Limb (tissue), 2 donors: ENCODE results near the gene ROBO2.
A peak's percentile ranks its signal among the peaks of the same experiment; 100 is the strongest.

Source experiments
- DNase-seq, 2 donors: peaks; one replicate each; pipeline ENCODE4 v3.0.0-alpha.2; 2016; ENCODE audit errors: extremely low spot score in 2 of 2

The ROBO2 gene

DNA sequence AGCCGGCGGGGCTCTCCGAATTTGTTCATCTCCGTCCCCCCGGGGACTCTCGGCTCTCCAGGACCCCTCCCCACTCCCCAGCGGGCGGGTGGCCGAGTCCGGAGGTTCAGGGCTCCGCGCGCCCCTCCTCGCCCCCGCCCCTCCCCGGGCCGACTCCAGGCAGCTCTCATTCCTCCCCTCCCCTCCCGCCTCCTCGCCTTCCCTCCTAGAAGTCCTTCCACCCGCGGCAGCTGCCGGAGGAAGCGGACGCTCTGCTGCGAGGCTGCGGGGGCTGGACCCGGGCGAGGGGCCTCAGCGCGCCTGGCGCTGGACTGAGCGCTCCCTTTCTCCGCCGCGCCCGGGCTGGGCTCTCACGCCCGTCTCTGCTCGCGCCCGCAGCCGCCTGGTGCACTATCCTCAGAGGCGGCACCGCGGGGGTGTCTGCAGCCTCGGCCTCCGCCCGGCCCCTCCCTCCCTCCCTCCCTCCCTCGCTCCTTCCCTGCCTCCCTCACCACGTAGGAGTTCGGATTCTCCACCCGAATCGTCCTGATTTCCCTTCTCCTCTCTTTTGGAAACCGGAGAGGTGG lies at the start of gene ROBO2:
Gene ROBO2 (plus strand): TSS at position 494 of the 566 bp plus-strand sequence. CDS start 687 bp downstream, outside the sequence.
- peak; percentile 71 to 87 for DNase-seq

DNA sequence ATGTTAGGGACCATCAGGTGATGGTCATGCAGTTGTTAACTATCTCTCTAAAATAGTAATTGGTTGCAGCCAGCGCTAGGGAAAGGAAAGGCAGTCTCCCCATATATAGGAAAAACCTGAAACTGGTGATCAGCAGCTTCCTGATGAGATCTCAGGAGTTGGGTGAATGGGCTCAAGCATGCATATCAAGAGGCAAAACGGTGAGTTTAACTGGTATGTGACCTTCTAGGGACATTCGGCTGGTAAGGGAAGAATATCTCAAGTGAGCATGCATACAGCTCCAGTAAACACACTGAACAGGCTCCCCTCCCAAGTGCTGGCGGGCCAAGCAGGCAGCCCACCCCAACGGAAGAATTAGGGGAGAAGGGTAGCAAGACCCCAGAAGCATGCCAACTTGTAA lies 49.3 kb upstream of the ROBO2 start:
- no peak for DNase-seq

DNA sequence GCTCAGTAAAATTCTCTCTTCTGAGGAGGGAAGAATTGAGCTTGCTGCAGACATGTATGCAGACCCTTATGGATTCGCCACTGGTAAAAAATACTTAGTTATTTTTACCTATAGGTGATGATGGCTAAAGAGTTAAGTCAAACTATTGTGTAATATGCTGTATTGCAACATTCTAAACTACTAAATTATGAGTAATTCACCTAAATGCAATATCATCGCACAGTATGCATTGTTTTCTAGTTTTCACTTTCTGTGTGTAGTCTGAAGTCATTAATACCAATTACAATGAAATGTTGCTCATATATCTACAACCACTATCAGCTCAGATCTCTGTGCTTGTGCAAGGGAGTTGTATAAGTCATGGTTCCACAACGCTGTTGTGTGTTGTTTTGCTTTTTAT lies 48.7 kb upstream of the ROBO2 start:
- no peak for DNase-seq

- DNase-seq: no peak
Measured at GRCh38 chr3:76997733-76998132, 42.2 kb upstream of the ROBO2 start.

- no peak for DNase-seq
Measured at GRCh38 chr3:76998555-76998954, 41.3 kb upstream of the ROBO2 start.

GRCh38 chr3:77001062-77001701 lies 38.7 kb upstream of the ROBO2 start:
- no peak for DNase-seq

- no peak for DNase-seq
Measured at GRCh38 chr3:77014226-77014625, 25.7 kb upstream of the ROBO2 start.

GRCh38 chr3:77025471-77025870 lies 14.4 kb upstream of the ROBO2 start:
- no peak for DNase-seq

DNA sequence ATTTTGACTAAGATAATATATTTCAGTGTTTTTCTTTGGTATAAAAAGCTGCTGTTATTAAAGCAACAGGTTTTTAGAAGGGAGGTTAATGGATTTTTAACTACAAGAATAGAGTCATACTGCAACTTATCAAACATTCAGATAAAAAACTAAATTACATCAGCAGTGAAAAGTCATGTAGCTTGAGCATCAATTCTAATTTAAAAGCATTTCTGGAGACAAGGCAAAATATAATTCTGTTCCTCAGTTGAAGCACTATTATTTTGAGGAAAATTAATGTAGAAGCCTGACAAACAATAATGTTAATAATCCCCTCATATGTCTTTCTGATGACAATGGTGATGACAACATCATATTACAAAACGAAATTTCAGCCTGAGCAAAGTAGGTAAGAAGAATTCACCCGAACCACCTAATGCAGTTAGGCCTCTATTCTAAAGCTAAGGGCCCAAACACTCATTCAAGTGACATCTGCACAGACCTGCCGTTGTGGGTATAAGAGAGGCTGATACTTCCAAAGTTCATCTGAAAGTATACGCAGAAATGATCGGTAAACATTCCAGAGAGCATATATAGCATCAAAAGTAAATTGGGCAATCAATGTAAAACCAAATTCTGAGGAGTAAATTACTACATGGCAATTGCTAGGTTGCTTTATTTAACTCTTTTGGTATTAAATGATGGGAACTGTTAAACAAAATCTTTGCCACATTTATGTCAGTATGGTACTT lies 12.8 kb upstream of the ROBO2 start:
- DNase-seq: no peak

- DNase-seq: no peak
Measured at GRCh38 chr3:77028005-77028404, 11.9 kb upstream of the ROBO2 start.

DNA sequence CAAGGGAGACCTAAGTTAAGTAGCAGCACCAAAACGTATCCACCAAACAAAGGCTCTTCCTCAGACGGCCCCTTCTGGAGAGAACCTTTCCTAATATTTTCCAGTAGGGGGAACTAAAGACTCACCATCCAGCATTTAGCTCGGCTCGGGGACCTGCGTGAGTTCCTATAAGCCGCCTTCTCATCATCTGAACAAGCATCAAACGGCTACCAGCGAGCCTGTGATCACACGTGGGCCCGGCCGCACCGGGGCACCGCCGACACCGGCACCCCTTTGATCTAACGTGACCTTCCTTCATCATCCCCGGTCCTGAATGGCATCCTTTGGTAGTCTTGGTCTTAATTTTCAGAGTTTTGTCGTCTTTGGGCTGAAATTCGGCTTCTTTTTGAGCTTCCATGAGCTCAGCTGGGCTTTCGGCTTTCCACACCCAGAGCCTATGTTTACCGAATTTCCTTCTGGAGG lies 1.4 kb upstream of the ROBO2 start:
- peak; percentile 84 to 95 for DNase-seq

DNA sequence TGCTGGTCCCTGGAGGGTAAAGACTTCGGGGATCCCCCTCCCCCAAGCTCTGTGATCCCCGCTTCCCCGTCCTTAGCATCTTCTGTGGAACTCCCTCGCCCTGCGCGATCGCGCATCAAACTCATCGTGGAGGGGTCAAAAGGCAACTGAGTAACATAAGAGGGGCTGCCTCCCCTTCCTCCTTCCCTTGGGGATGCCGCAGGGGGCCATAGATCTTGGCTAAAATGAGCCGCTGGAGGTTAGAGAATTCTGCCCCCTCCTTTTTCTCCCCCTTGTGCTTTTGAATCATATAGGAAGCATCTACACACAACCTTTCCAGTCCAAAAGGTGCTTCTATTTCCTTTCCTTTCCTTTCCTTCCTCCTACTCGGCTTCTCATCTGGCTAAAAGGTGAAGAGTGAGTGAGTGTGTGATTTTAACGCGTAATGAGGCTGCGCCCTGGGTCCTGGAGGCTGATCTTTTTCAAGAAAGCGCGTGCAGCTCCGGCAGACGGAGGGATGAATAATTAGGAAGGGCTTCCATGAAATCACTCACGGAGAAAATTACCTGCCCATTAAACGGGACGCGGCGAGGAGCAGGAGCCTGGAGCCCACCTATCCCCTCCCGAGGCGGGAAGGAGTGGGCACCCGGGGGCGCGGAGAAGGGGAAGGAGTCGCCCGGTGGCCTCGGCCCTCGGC lies 831 bp upstream of the ROBO2 start:
- peak in 1 of 2 donors; percentile 32 for DNase-seq

DNA sequence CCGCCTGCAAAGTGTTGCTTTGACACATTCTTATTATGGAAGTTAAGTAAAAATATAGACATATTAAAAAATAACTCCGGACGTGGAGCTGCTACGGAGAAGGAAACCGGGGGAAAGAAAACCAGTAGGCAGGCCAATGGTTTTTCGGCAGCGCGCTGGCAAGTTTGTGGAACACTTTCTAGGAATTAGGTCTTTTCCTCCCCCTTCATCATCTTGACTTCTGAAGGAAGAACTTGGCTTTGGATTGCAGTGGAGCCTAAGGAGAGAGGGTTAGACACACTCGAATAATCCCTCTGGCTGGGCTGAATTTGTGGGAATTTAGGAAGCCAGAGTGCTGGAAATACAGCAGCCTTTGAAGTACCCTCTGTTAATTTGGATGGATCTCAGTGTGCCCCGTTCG lies 317 bp downstream of the ROBO2 start:
- DNase-seq: no peak

DNA sequence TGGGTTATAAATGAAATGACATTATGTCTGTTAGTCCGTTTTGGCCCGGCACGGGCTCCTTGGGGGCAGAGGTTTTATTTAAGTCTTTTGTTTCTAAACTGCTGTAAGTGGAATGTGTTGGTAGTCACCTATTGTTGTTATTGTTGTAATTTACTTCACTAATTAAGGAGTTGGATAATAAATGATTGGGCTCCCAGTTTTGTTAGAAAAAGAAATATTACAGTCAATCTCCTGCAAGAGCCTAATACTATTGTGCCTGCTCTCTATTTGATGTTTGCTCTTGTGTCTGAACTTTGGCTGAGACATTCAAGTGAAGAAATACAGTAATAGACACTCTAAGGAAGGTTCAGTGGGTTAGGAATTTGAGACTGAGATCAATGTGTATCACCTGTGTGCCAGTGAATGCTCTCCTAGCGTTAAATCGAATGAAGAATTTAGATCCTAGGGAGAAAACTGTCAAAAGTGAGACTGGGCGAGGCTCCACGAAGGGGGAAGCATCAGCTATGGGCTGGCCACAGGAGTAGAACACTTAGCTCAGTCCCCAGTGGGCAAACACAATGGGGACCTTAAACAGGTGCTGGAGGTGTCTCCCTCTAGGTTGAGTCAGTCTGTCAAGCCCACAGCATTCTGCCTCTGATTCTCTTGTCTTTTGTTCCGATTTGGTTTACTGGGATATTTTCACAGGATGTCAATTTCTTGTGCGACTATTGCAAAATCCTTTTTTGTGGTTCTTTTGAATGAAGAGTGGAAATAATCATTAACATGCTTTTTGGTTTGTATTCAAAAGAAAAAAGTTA lies 1.2 kb downstream of the ROBO2 start:
- DNase-seq: no peak

- DNase-seq: no peak
Measured at GRCh38 chr3:77041811-77042210, 1.9 kb downstream of the ROBO2 start.

DNA sequence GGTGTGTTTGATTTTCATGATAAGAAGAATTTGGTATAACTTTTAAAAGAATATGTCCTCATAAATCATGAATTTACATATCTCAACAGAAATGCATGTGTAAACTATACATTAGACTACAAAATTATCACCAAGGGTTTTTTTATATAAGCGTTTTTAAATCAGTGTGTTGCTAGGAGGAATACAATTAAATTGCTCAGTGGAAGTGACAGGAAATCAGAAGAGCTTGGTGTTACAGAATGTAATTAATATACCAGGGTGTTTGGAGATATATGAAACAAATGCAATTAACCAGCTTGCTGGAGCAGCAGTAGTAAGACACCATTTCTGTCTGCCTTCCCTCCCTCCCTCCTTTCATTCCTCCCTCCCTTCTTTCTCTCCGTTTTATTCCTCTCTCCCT lies 2.4 kb downstream of the ROBO2 start:
- DNase-seq: no peak

DNA sequence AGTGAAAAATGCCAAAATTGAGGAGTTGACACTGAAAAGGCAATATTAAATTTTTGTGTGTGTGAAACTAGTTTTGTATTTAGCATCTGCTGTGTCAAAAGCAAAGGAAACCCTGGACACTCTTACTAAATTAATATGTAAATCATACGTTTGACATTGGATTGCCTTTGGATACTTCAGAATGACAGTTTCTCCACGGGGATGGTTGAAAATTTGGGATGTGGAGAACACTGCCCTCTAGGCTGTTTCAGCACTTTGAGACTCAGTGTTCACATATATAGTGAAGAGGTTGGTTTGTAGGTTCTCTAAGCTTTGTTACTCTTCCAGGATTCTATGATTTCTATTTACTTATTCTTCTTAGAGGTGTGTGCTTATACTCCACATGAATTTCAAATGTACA lies 3.0 kb downstream of the ROBO2 start:
- DNase-seq: no peak

DNA sequence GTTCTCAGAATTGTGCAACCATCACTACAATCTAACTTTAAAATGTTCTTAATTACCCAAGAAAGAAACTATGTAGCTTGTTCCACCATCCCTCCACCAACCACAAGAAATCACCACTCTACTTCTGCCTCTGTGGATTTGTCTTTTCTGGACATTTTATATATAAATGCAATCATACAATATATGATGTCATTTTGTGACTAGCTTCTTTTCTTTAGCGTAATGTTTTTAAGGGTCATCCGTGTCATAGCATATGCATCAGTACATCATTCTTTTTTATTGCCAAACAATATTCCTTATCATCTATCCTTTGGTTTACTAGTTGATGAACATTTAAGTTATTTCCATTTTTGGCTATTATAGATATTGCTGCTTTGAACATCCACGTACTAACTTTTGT lies 5.8 kb downstream of the ROBO2 start:
- DNase-seq: no peak

DNA sequence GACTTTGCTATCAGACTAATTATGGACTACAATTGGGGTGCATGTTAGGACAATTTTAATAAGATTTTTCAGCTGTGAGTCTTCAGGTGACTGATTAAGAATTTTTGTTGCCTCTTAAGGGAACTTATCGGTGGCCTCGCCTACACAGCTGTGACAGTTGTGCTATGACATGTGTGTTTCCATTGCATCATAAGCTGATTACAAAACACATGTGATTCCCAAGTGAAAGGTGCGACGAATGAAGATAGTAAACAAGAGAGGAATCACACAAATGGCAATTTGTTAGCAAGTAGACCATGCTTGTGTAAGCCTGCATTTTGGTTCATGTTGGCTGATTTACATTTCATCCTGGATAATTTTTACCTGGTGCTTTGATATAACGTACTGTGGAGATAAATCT lies 8.3 kb downstream of the ROBO2 start:
- no peak for DNase-seq

DNA sequence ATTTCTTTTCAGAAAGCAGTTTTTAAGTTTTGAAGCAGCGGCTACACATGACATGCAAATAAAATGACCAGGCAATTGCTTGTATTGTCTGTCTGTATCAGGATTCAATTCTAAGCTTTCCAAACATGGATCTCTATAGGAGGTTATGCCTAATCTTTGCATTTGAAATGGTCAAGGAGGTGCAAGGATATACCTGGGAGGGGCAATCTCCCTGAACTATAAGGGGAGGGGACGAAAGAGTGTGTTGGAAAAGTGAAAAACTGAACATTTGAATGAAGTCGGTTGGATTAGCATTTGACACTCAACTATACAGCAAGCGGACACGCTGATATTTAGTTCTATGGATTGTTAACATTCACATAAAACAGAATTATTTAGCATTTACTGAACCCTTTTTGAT lies 11.7 kb downstream of the ROBO2 start:
- DNase-seq: no peak

DNA sequence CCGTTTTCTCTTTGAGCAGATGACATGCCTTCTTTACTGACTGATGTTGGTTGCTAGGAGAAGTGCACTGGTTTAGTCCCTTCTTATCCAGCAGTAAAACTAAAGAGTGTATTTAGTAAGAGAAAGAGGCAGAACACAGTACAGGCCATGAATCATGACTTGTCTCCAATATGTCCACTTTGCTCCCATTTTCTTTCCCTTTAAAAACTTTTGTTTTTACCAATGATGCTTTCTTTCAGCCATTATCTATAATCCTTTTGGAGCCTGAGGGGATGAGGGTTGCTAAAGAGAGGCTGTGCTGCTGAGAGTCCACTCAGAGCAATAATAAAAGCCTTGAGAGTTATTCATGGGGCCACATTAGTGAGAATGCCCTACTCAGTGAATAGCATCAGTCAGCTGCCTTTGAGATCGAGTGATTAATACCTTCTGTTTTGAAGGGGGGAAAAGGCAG lies 12.2 kb downstream of the ROBO2 start:
- DNase-seq: no peak
